HK-2 (cell line): Measurements from ENCODE around the gene ZBTB4.

Experiments
- DNase-seq: peaks from one replicate; pipeline ENCODE4 v3.0.0-alpha.2; 2018; ENCODE audit not compliant: unreplicated experiment

The ZBTB4 gene

GRCh38 chr17:7421186-7421585, 58.2 kb downstream of the ZBTB4 start:
- no peak for DNase-seq

DNA sequence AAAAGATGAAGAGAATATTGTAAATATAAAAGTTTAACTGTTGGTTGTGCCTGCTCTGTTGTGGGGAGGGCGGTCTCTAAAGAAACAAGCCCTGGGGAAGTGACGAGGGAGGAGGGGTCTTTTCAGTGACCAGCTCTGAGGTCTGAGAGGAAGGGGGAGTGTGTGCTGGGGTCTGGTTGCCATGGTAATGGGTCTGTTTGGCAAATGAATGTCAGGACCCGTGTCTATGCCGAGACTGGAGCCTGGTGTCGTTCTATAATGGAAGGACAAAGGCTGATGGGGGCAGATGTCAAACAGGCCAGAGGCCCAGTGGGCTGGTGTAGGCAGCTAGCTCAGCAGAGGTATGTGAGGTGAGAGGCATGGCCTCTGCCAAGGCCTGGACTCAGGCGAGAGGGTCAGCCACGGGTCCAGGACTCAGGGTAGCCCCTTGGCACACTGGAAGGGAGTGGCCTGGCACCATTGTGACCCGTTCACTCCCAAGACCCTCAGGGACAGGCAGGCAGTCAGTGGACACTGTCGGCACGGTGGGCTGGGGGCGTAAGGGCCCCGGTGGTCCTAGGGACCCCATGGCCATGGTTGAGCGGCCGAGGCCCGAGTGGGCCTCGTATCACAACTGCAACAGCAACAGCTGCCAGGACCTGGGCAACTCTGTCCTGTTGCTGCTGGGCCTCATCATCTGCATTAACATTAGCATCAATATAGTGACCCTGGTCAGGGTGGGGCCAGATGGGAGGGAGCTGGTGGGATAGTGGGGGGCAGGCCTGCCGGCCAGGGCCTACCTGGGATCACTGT, 59.4 kb downstream of the ZBTB4 start, which contains the start of gene SPEM1:
SPEM1 (plus strand) TSS at position 506 of the 792 bp plus-strand sequence; CDS start at position 567, 61 bp downstream.
- no peak for DNase-seq

DNA sequence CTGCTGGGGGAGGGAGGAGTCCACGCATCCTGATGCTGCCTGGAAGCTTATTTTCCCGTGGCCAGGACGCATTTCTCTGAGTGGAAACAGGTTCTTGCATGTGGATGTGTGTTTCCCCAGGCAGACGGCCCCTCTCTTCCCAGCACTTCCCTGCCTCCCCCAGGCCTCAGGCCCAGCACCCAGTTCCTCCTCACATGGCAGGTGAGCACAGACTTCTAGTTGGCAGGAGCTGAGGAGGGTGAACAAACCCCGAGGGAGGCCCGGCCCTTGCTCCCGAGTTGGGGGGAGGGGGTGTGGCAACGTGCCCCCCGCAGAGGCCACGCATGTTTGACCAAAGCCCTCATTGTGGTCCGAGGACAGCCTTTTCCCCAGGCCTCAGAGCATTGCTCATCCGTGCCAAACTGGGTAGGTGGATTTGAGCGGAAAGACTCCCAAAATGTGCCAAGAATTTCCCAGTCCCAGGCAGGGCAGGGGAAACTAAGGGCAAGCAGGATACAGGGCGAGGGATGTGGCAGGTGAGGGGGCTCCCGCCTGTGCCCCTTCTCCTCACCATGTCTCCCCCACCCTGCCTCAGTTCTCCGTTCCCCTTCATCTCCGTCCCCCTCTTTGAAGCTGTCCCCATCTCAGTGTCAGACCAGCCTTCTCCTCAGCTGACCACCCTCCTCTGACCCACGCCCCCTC, 60.8 kb downstream of the ZBTB4 start:
- DNase-seq: no peak

DNA sequence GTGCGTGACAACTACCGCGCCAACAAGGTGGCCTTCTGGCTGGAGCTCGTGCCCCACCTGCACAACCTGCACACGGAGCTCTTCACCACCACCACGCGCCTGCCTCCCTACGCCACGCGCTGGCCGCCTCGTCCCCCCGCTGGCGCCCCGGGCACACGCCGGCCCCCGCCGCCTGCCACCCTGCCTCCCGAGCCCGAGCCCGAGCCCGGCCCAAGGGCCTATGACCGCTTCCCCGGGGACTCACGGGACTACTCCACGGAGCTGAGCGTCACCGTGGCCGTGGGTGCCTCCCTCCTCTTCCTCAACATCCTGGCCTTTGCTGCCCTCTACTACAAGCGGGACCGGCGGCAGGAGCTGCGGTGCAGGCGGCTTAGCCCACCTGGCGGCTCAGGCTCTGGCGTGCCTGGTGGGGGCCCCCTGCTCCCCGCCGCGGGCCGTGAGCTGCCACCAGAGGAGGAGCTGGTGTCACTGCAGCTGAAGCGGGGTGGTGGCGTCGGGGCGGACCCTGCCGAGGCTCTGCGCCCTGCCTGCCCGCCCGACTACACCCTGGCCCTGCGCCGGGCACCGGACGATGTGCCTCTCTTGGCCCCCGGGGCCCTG, 62.3 kb downstream of the ZBTB4 start:
- DNase-seq: no peak

DNA sequence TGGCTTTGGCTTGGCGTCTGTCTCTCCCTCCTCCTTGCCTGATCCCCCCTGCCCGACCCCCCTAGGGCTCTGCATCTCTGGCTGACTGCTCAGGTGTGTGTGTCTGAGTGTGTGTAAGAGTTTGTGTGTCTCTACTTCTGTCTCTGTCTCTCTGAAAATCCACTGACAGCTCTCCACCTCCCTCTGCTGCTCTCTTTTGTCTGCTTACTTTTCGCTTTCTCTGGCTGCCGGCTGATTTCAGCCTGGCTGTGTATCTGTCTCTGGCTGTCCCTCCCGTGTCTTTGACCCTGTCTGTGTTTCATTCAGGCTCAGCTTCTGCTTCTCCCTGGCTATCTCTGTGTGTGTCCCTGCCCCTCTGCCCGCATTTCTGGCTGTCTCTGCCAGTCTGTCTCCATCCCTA, 63.1 kb downstream of the ZBTB4 start:
- DNase-seq: no peak

- DNase-seq: no peak
Observed at GRCh38 chr17:7415784-7416183, 63.6 kb downstream of the ZBTB4 start.

- no peak for DNase-seq
Observed at GRCh38 chr17:7414837-7415236, 64.6 kb downstream of the ZBTB4 start.

DNA sequence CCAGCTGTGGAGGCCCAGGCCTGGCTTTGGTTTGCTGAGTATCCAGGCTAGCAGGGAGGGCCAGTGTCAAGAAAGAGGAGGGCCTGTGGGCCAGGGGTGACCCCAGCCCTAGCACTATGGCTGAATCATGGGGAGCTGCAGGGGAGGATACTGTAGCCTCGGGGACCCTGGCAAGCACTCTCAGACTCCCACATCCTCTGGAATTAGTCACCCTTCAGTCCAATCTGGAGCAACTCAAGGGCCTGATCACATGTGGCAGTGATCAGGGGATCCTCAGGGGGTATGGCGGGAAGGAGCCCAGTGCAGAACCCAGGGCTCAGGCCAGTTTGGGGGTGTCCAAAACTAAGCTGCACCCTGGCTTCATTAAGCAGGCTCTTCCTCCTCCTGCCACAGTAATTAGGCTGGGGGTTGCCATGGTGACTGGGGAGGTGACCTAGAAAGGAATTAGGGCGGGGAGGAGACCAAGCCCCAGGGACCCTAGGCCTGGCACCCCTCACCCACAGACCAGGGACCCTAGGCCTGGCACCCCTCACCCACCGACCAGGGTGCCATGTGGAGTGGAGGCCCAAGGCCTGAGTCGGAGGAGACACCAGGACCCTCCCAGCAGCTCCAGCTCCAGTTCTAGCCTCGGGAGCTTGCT, 66.0 kb downstream of the ZBTB4 start:
- no peak for DNase-seq

DNA sequence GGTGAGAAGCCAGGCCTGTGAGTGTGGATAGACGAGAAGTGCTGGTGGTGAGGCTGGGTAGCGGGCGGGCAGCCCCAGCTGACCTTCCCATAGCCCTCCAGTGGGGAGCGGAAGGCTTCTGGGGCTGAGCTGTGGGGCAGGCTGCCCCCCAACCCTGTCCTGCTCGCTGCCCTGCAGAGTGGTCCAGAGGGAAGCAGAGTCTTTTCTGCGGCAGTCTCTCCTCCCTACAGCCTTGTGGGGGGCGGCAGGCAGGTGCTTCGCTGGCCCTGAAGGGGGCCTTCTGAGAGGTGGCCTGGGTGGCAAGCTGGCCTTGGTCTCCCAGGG, 68.0 kb downstream of the ZBTB4 start:
- no peak for DNase-seq

DNA sequence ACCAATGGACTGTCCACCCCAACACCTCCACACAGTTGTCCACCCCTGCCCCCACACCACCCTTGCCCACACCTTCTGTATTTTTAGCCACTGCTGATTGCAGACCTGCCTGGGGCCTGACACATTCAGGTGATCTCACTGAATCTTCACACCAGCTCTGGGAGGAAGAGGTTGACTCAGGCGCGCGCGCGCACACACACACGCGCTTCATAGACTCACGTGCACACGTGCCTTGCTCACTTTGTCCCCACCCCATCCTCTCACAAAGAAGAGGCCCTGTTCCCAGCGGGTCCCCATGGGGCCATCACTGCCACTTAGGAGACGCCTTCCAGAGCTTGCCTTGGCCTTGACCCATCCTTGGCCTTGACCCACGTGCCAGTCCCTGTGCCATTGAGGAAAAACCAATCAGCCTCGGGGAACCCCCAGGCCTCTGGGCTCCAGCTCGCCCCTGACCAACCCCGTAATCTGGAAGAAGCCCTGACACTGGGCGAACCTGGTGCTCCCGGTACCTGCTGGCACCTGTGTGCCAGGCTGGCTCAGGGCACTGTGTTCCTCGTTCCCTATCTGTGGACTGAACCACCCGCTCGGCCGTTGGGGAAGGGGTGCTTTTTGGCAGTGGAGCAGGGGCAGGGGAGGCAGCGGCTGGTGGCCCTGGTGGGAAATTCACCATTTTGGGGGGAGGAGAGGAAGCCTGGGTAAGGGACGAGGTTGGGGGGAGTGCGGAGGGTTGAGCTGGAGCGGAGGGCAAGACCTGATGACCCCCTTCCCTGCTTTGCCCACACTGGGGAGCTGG, 68.6 kb downstream of the ZBTB4 start:
- no peak for DNase-seq

DNA sequence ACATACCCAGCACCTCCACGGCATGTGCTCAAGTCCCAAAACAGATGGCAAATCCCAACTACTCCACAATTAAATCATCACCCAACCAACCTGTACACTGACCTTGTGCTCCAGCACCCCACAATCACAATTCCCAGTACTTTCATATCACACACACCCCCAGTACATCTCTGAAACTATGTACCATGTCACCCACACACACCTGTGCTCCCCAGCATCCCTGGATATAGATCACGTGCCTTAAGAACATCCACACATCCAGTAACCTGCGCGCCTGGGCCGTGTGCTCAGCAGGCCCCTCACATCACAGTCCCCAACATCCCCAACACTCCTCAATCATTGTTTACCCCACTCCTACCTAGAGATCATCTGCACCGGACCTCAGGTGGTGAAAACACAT, 69.7 kb downstream of the ZBTB4 start:
- DNase-seq: no peak
